Colonic mucosa (tissue), 4 donors: ENCODE data around the gene COQ9. TPM values are rescaled to one million over a fixed set of nuclear protein-coding genes. Genes with fewer than 3 reads are reported as not detected.

Source experiments
- DNase-seq: peaks from one replicate; pipeline ENCODE4 v3.0.0-alpha.2; 2020
- H3K27ac ChIP-seq: fragments of 200-600 bp; one replicate; pipeline ENCODE4 v1.8.0; 2021
- H3K27me3 ChIP-seq: fragments of 200-600 bp; one replicate; pipeline ENCODE4 v1.8.0; 2021
- H3K36me3 ChIP-seq: fragments of 200-600 bp; one replicate; pipeline ENCODE4 v1.8.0; 2021
- H3K4me1 ChIP-seq: fragments of 200-600 bp; one replicate; pipeline ENCODE4 v1.8.0; 2021; ENCODE audit warnings: mild to moderate bottlenecking
- H3K4me3 ChIP-seq: fragments of 200-600 bp; one replicate; pipeline ENCODE4 v1.8.0; 2021
- H3K9ac ChIP-seq, 2 donors: one replicate each; pipeline ENCODE4 v1.7.0; 2013; ENCODE audit warnings: control low read depth in 2 of 2, low read depth in 2 of 2, low read length in 2 of 2
- H3K9me3 ChIP-seq: fragments of 200-600 bp; one replicate; pipeline ENCODE4 v1.8.0; 2021
- CTCF ChIP-seq: fragments of 200-600 bp; IDR thresholded peaks from one replicate; pipeline ENCODE4 v1.8.0; 2022; ENCODE audit warnings: antibody characterized with exemption, mild to moderate bottlenecking
- intact Hi-C: fragments of 100-400 bp; cut with DNase I; formaldehyde crosslinking; loops from one replicate; pipeline ENCODE4 v1.14.1; 2022
- total RNA-seq, 2 donors: library from RNA; stranded (reverse); fragmentation: NEBNext Ultra II Directional in 1 of 2; extraction: Animal tissue kit (Norgen Biotek cat#: 25700) in 1 of 2; gene quantifications; one replicate each; pipeline ENCODE4 v1.2.1, GENCODE V29; 2021
- donor health status: healthy.
- donor health status: DM: no; HTN: no; CAD: no.
- donor health status: DM: no; HTN: no; CAD: no.

Gene COQ9
- total RNA-seq, 2 donors from 2014 or later: 104 to 125 TPM

DNA sequence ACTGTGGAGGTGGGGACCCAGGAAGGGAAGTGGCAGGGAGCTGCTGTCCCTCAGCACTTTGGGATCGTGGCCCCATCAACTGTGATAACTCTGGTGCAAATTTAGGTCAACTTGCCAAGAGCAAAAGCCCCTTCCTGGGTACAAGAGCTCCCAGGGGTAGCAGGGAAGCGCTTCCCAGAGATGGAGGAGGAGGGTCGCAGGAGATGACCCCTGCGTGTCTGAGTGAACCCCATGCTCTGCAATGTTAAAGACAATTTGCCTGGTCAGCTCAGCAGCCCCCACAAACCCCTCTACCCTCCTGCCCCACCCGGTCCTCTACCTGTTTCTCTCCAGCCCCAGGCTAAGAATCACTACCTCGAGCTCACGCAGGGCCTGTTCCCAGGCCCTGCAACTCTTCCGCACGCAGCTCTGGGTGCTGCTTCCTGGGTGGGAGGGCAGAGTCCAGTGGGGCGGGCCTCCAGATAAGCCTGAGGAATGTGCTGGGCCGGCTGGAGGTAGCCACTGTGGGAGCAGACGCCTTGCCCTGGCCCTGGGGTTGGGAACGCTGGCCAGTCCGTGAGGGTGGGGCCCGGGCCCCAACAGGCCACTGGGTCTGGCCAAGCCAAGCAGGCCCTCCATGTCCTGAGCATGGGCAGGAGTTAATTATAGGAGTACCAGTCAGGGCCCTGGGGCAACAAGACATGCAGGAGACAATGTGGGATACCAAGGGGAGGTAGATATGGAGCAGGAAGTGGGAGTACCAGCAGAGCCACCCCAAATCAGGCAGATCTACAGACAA lies 32.9 kb downstream of the COQ9 start:
- no peak for TF ChIP-seq CTCF
- no peaks in the 10 kb centered on the region for H3K9me3 ChIP-seq
- peak overlapping the region; percentile 38 to 73 for H3K9ac ChIP-seq
- intact Hi-C loops: no loop called here
- H3K4me1 ChIP-seq: peaks cover 10% of the 10 kb centered on the region
- H3K27ac ChIP-seq: peak overlapping the region; percentile 92
- peak; percentile 92 for DNase-seq
- H3K36me3 ChIP-seq: no peaks in the 10 kb centered on the region
- no peaks in the 10 kb centered on the region for H3K27me3 ChIP-seq
- peak overlapping the region; percentile 31 for H3K4me3 ChIP-seq

- Histone ChIP-seq H3K27me3 (no peaks in the 10 kb centered on the region), H3K4me3 (no peak overlapping the region), H3K9me3 (no peaks in the 10 kb centered on the region), H3K9ac (peak overlapping the region; percentile 38 to 73), H3K4me1 (peaks cover 10% of the 10 kb centered on the region), H3K36me3 (no peaks in the 10 kb centered on the region), H3K27ac (peak overlapping the region; percentile 92)
- no peak for DNase-seq
- intact Hi-C loops: no loop called here
- TF ChIP-seq CTCF: no peak
Observed at GRCh38 chr16:57480754-57481230, 33.5 kb downstream of the COQ9 start.

- intact Hi-C loops: no loop called here
- Histone ChIP-seq H3K36me3 (no peaks in the 10 kb centered on the region), H3K9me3 (no peaks in the 10 kb centered on the region), H3K27ac (no peak overlapping the region), H3K4me3 (no peak overlapping the region), H3K4me1 (peaks cover 7% of the 10 kb centered on the region), H3K27me3 (no peaks in the 10 kb centered on the region), H3K9ac (no peak overlapping the region)
- TF ChIP-seq CTCF: no peak
- DNase-seq: no peak
Observed at GRCh38 chr16:57481421-57481820, 34.1 kb downstream of the COQ9 start.

DNA sequence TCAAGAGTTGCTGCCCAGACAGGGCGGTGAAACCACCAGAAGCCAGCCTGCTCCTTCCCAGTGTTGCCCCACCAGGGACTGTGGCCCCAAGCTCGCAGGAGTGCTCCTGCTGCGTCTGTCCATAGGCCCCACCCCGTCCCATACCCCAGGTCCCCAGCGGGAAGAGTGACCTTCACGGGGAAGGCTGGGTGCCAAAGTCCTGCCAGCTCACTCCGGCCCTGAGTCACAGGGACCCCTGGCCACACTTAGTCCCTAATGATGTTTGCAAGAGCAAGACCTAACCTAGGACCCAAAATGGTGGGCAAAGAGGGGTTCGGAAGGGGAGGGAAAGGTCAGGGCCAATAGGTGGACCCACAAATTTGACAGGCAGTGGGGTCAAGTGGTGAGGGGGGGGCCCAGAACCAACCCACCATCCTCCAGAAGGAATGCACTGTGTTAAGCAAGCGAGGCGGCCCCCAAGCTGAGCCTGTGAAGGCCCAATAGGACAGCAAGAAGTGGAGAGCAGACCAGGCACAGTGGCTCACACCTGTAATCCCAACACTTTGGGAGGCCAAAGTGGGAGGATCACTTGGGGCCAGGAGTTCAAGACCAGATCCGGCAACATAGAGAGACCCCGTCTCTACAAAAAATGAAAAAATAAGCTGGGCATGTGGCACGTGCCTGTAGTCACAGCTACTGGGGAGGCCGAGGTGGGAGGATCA lies 35.7 kb downstream of the COQ9 start:
- Histone ChIP-seq H3K27me3 (no peaks in the 10 kb centered on the region), H3K27ac (no peak overlapping the region), H3K9ac (no peak overlapping the region), H3K4me1 (peaks cover 9% of the 10 kb centered on the region), H3K4me3 (no peak overlapping the region), H3K36me3 (no peaks in the 10 kb centered on the region), H3K9me3 (no peaks in the 10 kb centered on the region)
- DNase-seq: no peak
- intact Hi-C loops: no loop called here
- no peak for TF ChIP-seq CTCF

DNA sequence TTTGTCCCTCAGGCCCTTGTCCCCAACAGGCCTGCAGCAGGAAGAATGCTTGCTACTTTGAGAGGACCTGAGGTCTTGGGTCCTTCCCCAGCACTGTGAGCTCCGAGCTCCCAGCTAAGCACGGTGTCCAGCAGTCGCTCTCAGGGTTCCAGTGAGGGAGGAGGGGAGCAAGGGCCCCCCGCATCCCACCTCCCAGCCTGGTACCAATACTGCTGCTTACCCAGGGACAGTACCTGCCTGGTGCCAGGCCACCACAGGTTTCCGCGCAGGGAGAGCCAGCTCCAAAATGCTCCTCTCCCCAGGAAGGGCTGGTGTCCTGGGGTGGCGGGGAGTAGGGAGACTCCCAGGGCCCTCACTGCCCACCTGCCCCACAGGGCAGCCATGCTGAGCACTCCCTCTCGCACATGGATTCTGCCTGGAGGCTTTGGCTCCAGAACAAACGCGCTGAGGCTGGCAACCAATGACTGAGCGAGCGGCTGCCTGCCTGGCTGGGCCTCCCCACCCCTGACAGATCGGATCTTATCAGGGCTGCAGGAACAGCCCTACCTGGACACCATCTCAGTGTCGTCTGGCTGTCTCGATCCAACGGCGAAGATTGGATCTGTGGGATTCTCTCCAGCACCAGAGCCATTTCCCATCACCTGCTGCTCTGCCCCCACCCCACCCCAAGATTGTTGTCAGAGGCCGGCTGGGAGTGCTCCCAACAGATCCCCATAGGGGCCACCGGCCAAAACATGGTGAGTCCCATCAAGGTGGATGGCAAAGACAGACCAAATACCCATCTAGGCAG lies 36.6 kb downstream of the COQ9 start:
- TF ChIP-seq CTCF: no peak
- no peak overlapping the region for H3K27ac ChIP-seq
- H3K27me3 ChIP-seq: no peaks in the 10 kb centered on the region
- H3K36me3 ChIP-seq: no peaks in the 10 kb centered on the region
- no peak for DNase-seq
- no peaks in the 10 kb centered on the region for H3K9me3 ChIP-seq
- H3K9ac ChIP-seq: no peak overlapping the region
- H3K4me3 ChIP-seq: no peak overlapping the region
- intact Hi-C loops: no loop called here
- H3K4me1 ChIP-seq: peaks cover 9% of the 10 kb centered on the region
